ENCODE results near the gene SEC16A. TPM values are rescaled to one million over a fixed set of nuclear protein-coding genes. Genes with fewer than 3 reads are reported as not detected.

Gene SEC16A
- total RNA-seq, 2 donors from 2014 or later: 32.6 to 41.6 TPM

- Histone ChIP-seq H3K27me3 (no peaks in the 10 kb centered on the region), H3K4me1 (no peaks in the 10 kb centered on the region), H3K4me3 (no peak overlapping the region), H3K9me3 (no peaks in the 10 kb centered on the region), H3K27ac (no peak overlapping the region), H3K36me3 (peaks cover 94% of the 10 kb centered on the region)
- DNase-seq (ENCODE audit: low spot score): no peak
- TF ChIP-seq CTCF (IDR thresholded peaks at IDR 0.05): no peak
These were observed 19.4 kb upstream of the SEC16A start for GRCh38 chr9:136502196-136502595.

- H3K36me3 ChIP-seq: peaks cover 94% of the 10 kb centered on the region
- no peak overlapping the region for H3K27ac ChIP-seq
- no peaks in the 10 kb centered on the region for H3K27me3 ChIP-seq
These were observed 18.8 kb upstream of the SEC16A start for GRCh38 chr9:136501686-136502085.

GRCh38 chr9:136499935-136500910 lies 17.4 kb upstream of the SEC16A start:
- TF ChIP-seq CTCF (IDR thresholded peaks at IDR 0.05): no peak
- no peak overlapping the region for H3K27ac ChIP-seq
- peaks cover 89% of the 10 kb centered on the region for H3K36me3 ChIP-seq
- no peaks in the 10 kb centered on the region for H3K27me3 ChIP-seq
- DNase-seq (ENCODE audit: low spot score): no peak
- H3K4me1 ChIP-seq: peaks cover 0 to under 1% of the 10 kb centered on the region in 2 donors
- no peaks in the 10 kb centered on the region for H3K9me3 ChIP-seq
- H3K4me3 ChIP-seq: no peak overlapping the region

More at GRCh38 chr9:136501686-136502085, 18.8 kb upstream of the SEC16A start:
- DNase-seq (ENCODE audit: low spot score): no peak
- no peaks in the 10 kb centered on the region for H3K4me1 ChIP-seq
- H3K4me3 ChIP-seq: no peak overlapping the region
- TF ChIP-seq CTCF (IDR thresholded peaks at IDR 0.05): no peak
- no peaks in the 10 kb centered on the region for H3K9me3 ChIP-seq

GRCh38 chr9:136499071-136499934 lies 16.5 kb upstream of the SEC16A start:
- peaks cover 0 to 7% of the 10 kb centered on the region in 2 donors for H3K4me1 ChIP-seq
- H3K27ac ChIP-seq: no peak overlapping the region
- no peak for DNase-seq (ENCODE audit: low spot score)
- no peak overlapping the region for H3K4me3 ChIP-seq
- H3K36me3 ChIP-seq: peaks cover 80% of the 10 kb centered on the region
- TF ChIP-seq CTCF (IDR thresholded peaks at IDR 0.05): no peak
- no peaks in the 10 kb centered on the region for H3K9me3 ChIP-seq
- no peaks in the 10 kb centered on the region for H3K27me3 ChIP-seq

- Histone ChIP-seq H3K4me1 (peaks cover 0 to 15% of the 10 kb centered on the region in 2 donors), H3K4me3 (no peak overlapping the region), H3K36me3 (peaks cover 68% of the 10 kb centered on the region), H3K9me3 (no peaks in the 10 kb centered on the region), H3K27me3 (no peaks in the 10 kb centered on the region), H3K27ac (no peak overlapping the region)
- no peak for TF ChIP-seq CTCF (IDR thresholded peaks at IDR 0.05)
- no peak for DNase-seq (ENCODE audit: low spot score)
These were observed 15.3 kb upstream of the SEC16A start for GRCh38 chr9:136497916-136498695.
